H54 (cell line): Measurements from ENCODE around the gene CNKSR2.
"Not testable (repeated sequence)": the region's sequence is repeated elsewhere in the genome, so short reads cannot be mapped to it uniquely, and the experiment has no call there.

ENCODE experiments used
- DNase-seq: peaks from one replicate; pipeline ENCODE4 v3.0.0; 2011; ENCODE audit warnings: low spot score, mixed read lengths; ENCODE audit not compliant: insufficient read length
- FAIRE-seq: peaks from 3 replicates; lab custom pipeline; 2011; peaks lifted over from hg19 to GRCh38; lab: Jason Lieb, UNC
- POLR2A ChIP-seq: IDR thresholded peaks from 2 replicates; pipeline ENCODE4 v1.6.1; 2011; ENCODE audit warnings: low read depth, mild to moderate bottlenecking, low read length

CNKSR2 gene

GRCh38 chrX:21398426-21398825, 24.2 kb downstream of the CNKSR2 start:
- no peak for TF ChIP-seq POLR2A
- no peak for DNase-seq
- FAIRE-seq: no peak

- no peak for TF ChIP-seq POLR2A
- DNase-seq (no peak), FAIRE-seq (no peak)
These were observed 26.3 kb downstream of the CNKSR2 start for GRCh38 chrX:21400408-21401121.

GRCh38 chrX:21408307-21408706, 34.1 kb downstream of the CNKSR2 start:
- TF ChIP-seq POLR2A: no peak
- FAIRE-seq (no peak), DNase-seq (no peak)

GRCh38 chrX:21408788-21409187, 34.6 kb downstream of the CNKSR2 start:
- no peak for DNase-seq
- no peak for TF ChIP-seq POLR2A
- FAIRE-seq: no peak

DNA sequence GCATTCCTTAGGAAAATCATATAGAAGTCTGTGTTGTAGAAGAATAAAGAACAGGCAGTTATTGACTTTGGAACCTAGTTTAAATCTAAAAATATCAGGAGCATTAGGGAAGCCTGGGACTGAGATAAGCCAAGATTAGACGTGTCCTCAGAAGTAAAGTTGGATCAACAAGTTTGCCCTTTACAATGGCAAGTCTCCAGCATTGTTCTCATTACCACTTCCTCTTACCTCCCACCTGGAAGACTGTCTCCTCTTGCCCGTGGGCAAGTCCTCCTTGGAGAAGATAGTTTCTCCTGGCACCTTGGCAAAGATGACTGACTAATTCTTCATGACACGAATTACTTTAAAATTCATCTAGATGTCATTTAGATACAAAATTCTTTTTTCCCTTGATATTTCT, 37.8 kb downstream of the CNKSR2 start:
- DNase-seq (no peak), FAIRE-seq (no peak)
- no peak for TF ChIP-seq POLR2A

- FAIRE-seq (no peak), DNase-seq (no peak)
- TF ChIP-seq POLR2A: no peak
These were observed 38.7 kb downstream of the CNKSR2 start for GRCh38 chrX:21412883-21413282.

DNA sequence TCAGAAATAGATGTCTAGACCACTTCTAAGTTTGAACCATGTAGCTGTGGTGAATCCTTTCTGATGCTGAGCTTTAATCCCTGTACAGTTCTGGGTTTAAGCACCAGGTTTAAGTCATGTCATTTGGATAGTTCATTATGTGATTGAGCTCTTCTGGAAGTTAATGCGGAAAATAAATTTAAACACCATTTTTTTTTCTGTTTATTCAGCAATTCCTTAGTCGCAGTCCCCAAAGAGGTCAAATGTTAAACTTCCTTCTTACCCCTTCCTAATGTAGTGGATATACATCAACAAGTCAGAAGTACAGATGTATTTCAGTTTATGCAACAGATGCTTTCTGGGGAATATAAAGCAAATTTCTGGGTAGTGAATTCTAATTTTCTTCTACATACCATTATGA, 52.9 kb downstream of the CNKSR2 start:
- TF ChIP-seq POLR2A: no peak
- FAIRE-seq (no peak), DNase-seq (no peak)

- no peak for TF ChIP-seq POLR2A
- FAIRE-seq: no peak
- no peak for DNase-seq
These were observed 62.8 kb downstream of the CNKSR2 start for GRCh38 chrX:21437036-21437435.

- FAIRE-seq (no peak), DNase-seq (no peak)
- no peak for TF ChIP-seq POLR2A
These were observed 64.6 kb downstream of the CNKSR2 start for GRCh38 chrX:21438792-21439191.

- FAIRE-seq: no peak
- no peak for DNase-seq
- no peak for TF ChIP-seq POLR2A
These were observed 66.7 kb downstream of the CNKSR2 start for GRCh38 chrX:21440911-21441310.

GRCh38 chrX:21457718-21458117, 83.5 kb downstream of the CNKSR2 start:
- FAIRE-seq (no peak), DNase-seq (no peak)
- TF ChIP-seq POLR2A: no peak

DNA sequence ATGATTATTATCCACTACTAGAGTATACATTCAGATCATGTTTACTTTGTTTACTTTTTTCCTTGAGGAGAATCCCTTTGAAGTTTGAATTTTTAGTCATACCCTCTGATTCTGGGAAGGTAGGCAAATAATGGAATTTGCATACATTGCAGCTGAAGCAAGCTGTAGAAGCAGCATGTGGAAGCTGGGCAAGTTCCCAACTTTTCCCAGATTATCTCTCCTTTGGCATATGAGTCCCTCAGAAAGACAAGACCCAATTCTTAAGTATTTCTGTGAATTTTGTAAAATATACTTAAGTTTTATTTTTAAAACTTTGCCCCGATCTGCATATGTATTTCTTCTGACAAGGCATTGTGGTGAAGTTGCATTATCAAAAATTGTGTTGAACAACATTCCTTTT, 94.9 kb downstream of the CNKSR2 start:
- no peak for FAIRE-seq
- TF ChIP-seq POLR2A: no peak
- DNase-seq: no peak

DNA sequence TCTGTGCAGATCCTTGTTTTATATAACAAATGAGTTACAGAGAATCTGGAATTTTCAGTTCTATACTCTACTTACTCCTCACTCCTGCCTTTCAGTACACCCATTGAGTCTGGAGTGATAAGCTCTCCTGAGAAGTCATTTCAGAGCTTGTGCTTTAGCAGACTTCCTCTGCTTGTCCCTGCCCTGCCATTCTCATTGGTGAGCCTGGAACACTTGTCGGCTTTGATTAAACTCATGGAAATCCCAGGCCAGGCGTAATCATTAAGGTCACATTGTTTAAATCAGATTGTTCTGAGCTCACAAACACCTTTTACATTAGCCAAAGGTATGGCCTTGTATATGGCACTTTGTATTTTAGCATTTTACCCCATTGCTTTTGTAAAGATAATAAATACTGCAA, 102.7 kb downstream of the CNKSR2 start:
- no peak for TF ChIP-seq POLR2A
- no peak for FAIRE-seq
- DNase-seq: no peak

- no peak for FAIRE-seq
- TF ChIP-seq POLR2A: no peak
These were observed 105.6 kb downstream of the CNKSR2 start for GRCh38 chrX:21479695-21480270.

DNA sequence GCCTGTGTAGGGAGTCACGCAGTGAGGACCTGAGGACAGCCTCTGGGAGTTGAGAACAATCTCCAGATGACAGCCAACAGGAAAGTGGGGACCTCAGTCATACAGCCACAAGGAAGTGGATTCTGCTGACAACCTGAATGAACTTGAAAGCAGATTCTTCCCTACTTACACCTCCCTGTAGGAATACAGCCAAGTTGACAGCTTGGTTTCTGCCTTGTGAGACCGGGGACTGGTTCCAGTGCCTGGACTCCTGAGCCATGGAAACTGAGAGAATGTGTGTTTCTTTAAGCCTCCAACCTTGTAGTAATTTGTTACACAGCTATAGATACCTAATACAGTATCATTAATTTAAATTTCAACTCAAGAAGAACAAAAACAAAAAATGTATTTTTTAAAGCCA, 107.5 kb downstream of the CNKSR2 start:
- no peak for TF ChIP-seq POLR2A
- DNase-seq: no peak
- no peak for FAIRE-seq

More at GRCh38 chrX:21479695-21480270, 105.6 kb downstream of the CNKSR2 start:
- DNase-seq: no peak

DNA sequence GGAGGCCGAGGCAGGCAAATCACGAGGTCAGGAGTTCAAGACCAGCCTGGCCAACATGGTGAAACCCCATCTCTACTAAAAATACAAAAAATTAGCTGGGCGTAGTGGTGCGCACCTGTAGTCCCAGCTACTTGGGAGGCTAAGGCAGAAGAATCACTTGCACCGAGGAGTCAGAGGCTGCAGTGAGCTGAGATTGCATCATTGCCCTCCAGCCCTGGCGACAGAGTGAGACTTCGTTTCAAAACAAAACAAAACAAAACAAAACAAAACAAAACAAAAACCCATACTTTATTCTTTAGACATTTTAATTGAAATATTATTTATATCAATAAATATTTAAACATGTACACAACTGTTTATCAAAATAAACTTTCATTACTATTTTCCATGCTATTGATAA, 109.8 kb downstream of the CNKSR2 start:
- not testable (repeated sequence) for FAIRE-seq, DNase-seq
